HS-27A (cell line): Measurements from ENCODE around the gene GATA5.

ENCODE experiments used
- DNase-seq: peaks from one replicate; pipeline ENCODE4 v3.0.0-alpha.2; 2012; ENCODE audit warnings: low read depth, missing footprints

The GATA5 gene, protein sequence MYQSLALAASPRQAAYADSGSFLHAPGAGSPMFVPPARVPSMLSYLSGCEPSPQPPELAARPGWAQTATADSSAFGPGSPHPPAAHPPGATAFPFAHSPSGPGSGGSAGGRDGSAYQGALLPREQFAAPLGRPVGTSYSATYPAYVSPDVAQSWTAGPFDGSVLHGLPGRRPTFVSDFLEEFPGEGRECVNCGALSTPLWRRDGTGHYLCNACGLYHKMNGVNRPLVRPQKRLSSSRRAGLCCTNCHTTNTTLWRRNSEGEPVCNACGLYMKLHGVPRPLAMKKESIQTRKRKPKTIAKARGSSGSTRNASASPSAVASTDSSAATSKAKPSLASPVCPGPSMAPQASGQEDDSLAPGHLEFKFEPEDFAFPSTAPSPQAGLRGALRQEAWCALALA

DNA sequence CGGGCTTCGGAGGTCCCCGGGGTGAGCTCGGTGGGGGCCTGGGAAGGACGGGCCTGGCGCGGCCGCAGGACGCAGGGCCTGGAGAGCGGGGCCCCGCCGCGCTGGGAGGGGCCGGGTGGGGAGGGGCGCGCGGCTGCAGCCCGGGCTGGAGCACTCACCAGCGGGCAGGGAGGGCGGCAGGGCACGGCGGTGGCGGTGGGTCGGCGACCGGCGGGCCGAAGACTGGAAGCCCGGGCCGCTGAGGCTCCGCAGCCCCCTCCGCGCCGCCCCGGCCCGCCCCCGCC is at the start of gene GATA5:
TSS of gene GATA5 (minus strand) at position 224 of the 284 bp plus-strand sequence. CDS start 474 bp downstream, outside the sequence.
- no peak for DNase-seq

DNA sequence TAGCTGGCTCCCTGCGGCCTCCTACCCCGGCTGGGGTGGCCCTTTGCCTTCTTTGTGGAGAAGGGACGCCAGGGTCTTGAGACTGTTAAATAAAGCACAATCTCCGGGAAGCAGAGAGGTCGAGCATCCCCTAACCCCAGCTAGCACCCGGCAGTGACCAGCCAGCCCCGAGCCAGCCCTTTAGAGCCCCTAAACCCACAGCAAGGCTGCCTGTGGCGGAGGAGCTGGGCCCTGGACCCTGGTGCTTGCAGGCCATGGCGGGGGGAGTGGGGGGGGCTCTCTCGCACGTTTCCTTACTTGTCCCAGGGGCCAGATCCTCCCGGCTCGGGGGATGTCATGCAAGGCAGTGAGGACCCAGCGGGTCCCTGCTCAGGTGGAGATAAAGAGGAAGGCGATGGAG is 49.2 kb upstream of the GATA5 start:
- no peak for DNase-seq

DNA sequence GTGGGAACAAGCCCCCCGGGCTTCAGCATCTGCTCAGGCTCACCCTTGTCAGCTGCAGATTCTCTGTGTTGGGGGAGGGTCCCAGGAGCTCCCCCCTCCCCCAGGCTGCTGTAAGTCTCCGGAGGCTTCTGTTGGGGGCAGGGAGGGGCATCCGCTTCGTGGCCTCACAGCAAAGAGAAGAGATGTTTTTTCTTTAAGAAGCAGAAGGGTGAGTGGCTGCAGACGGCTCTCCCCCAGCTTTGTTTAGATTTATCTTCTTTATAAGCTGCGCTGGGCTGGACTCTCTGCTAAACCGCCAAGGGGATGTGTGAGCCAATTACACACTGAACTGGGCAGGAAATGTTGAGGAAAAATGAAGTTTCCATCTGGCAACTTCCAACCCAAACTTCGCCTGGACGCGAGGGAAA is 48.7 kb upstream of the GATA5 start:
- no peak for DNase-seq

DNA sequence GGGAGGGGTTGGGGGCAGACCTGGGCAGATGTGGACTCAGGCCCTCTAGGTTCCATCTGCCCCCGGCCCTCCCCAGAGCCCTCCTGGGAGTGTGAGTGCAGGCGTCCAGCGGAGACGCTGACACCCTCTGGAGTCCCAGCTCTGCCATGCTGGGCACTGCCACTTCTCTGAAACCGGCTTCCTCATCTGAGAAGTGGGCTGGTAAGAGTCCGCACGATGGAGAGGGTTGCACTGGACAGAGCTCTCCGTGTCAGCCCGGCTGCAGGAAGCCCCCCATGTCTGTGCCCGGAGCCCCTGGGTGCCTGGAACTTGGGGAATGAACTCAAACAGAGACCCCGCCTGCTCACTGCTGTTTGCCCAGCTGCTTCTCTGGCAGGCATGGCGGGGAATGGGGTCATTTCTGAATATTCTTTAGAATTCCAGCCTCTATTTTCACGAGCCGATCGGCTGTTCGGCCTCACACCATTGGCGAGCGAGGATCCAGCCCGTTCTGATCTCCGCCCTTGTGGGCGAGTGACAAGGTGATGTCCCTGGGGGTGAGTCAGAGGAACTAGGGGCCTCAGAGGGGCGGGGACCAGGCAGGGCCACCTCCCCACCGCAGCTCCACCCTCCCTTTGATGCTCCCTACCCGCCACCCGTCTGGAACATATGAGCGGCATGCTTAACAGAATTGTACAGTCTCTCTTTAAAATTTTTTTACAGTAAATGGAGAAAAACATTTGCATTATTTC is 47.8 kb upstream of the GATA5 start:
- no peak for DNase-seq

DNA sequence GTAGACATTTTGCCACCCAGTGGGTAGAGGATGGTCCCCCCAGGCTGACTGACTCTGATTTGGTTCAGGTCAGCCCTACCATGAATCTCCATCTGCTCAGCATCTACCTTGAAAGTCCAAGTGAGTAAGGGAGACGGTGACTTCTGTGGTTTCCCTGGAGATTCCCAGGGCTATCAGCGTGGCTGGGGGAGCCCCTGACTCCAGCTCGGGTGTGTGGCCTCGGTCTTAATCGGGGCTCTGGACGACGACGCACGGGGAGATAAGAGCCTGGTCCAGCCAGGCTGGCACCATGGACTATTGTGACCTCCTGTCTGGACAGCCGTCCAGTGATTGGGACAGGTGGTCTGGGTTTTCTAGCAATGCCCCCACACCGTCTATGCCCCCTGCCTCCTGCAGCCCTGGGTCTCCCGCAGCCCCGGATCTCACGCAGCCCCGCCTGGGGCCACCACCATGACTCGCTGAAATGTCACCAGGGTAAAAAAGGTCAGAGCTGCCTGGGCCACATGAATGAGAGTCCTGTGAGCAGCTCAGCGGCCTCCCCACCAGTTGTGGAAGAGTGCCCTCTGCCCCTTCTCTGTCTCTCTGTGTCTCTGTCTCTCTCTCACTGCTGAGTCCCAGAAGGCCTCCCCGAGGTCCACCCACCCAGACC is 47.1 kb upstream of the GATA5 start:
- no peak for DNase-seq

DNA sequence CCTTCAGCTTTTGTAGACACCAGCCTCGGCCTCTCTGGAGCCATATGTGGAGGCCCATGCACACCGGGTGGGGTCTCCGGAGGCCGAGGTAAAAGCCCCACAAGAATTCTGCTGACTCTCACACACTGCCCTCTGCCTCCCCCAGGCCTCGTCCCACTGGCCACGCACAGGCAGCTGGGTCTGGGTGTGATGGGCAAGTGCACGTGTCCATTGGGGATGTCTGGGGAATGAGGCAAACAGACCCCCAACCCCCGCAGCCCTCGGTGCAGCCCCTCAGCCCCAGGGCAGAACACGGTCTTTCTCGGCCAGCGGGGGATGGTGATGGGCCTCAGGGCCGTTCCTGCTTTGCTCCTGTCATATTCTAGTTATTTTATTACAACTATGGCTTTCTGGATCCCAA is 44.0 kb upstream of the GATA5 start:
- no peak for DNase-seq

DNA sequence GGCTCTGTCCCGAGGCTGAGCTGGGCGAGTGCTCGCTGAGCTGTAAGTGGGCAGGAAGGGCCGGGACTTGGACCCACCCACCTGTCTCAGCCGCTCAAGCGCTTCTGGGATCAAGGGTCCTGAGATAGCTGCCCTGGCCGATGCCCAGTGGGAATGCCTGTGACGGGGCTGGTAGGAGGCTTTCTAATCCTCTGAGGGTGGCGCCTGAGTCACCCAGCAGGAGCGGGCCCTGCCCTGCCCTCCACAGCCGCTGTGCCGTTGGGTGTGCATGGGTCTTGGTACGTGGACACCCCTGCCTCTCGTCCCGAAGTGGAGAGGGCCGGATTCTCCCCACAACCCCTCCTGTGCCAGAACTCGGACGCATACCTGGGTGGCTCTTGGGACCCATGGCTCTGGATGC is 43.1 kb upstream of the GATA5 start:
- DNase-seq = no peak

DNA sequence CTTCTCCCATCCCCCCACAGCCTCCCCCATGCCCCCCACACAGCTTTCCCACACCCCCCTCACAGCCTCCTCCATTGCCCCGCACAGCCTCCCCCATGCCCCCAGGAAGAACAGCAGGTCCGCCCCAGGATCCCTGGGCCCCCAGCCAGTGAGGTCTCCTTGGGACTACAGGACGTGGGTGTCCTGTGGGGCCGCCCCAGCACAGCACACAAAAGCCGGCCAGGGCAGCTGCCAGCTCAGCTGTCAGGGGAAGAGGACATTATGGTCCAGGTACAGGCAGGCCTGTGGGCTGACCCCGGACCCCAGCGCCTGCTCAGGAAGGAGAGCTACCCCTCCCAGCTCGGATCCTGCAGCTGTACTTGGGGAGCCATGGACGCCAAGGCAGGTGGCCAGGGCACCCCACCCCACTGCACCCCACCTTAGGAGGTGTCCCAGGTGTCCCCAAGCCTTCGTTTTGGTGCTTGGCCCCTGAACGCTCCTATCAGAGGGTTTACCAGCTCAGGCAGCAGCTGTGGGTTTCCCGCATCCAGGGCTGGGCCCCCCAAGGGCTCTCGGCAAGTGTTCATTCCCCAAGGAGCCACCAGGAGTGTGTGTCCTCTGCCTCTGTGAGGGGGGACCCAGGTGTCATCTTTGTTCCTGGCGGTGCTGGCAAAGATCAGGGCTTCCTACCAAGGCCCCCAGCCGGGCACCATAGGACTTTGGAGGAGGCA is 42.3 kb upstream of the GATA5 start:
- DNase-seq = no peak

DNA sequence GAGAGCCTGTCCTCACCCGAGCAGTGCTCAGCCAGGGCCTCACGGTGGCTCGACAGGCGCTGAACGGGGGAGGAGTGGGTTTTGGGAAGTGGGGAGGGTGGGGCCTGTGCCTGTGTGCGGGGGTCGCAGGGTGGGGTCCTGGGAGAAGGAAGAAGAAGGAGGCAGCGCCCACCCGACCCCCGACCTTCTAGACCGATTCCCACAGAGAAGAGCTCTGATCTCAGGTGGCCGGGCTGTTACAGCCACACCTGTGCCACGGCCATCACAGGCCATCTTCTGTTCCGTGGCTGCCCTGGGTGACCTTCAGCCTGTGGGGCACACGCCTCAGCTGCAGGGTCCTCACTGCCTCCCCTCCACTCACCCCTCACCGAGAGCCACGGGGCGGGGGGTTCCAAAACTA is 41.4 kb upstream of the GATA5 start:
- no peak for DNase-seq

DNA sequence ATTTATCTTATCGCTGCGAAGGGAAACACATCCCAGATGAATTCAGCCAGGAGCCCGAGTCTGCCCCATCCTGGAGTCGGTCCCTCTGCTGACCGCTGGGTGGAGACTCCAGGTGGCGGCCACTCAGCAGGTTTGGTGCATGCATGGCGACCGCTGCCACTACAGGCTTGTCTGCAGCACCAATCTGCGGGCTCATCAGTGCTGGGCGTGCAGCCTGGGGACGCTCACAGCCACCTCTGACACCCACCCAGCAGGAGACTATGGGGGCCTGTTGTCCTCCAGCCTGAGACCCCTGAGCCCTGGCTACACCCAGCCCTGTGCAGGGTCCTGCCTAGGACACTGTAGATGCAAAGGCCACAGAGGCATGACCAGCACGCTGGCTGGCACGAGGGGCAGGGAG is 40.5 kb upstream of the GATA5 start:
- no peak for DNase-seq

DNA sequence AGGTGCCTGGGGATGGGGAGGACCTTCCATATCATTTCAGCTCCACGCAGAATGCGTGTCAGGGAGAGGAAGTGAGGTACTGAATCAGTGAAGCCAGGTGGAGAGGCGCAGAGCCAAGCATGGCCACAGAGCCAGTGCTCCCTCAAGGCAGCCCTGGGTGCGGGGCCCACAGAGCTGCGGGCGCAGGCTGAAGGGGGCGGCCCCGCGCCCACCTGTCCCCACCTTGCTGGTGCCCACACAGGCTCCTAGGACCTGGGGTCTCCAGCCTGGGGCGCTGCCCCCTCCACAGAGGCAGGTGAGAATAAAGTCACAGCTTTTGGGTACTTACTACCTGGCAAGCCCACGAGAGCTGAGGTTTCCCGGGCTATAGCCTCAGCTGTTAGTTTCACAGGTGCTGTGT is 40.0 kb upstream of the GATA5 start:
- DNase-seq = no peak

DNA sequence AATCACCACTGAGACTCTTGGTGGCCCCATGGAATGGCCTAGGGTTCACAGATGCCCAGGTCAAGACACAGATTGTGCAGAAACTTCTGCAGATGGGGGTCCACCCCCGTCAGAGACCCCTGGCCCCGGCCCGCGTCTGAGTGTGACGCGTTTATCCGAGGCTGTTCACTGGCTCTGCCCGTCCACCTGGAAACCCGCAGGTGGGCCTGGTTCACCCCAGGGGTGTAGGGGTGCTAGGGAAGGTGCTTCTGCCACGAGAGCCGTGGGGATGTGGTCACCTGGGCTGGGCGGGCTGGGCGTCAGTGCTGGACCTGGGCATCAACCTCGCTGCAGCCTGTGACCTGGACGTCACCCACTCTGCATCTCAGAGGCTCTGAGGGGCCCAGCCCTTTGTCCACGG is 39.5 kb upstream of the GATA5 start:
- DNase-seq = no peak

DNA sequence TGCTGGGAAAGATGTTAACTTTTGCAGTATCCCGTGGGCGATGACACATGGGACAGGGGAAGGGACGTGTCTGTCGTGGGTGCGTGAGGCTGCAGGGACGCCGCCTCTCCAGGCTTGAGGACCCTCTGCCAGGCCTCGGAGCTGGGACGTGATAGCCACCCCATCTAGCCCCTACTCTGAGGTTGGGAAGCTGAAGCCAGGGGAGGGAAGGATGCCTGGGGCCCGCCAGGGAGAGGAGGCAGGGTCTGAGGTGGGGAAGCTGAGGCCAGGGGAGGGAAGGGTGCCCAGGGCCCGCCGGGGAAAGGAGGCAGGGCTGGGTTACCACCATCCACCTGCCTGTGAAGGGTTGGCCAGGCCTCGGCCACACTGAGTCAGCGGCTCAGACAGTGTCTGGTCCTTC is 38.2 kb upstream of the GATA5 start:
- no peak for DNase-seq

DNA sequence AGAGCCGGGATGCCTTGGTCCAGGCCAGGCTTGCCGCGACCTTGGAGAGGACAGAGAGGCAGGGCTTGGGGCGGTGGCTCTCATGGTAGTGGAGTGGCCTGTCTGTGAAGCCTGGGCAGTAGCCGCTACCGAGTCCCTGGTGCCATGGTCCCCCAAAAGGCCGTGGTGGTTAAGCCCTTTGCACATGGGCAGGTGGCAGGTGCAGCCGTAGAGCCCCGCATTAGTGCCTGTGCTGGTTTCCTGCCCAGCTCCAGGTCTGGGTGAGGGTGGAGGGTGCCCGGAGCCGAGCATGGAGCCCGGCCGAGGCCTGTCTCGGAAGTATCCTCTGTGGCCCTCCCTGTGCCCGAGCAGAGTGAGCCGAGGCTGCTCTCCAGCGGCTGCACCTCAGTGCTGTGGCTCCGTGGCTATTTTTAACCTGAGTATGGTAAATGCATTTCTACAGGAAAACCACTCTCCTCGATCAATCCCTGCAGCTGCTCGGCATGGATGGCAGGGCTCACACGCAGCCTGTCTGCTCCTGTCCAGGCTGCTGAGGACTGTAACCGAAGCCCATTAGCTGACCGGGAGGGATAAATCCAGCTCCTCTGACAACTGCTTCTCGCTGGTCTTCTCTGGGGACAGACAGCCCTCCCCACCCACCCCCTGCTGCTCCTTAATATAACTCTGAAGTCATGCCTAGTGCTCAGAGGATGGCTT is 36.3 kb upstream of the GATA5 start:
- DNase-seq = no peak

DNA sequence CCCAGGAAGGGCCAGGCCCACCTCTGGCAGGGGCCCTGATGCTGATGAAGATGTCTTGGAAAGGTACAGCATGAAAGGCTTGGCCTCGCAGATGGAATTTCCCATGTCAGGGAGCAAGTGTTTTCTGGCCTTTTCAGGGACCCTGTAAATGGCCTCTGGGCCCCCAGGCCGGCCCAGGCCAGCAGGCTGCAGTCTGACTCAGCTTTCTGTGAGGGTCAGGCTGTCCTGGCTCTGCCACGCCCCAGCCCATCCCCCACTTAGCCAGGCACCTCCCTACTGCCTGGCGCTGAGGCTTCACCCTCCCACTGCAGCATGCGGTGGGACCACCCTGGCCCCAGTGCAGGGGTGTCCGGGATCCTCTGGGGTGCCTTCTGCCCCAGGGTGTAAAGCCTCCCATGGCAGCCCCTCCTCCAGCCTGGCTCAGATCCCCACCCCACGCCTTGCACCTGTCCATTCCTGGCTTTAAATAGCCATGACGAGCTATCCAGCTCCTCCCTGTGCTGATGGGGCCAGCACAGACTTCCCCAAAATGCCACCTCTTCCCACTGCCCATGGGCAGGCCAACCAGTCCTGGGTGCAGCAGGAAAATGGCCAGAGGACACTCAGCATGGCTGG is 35.6 kb upstream of the GATA5 start:
- DNase-seq = no peak

DNA sequence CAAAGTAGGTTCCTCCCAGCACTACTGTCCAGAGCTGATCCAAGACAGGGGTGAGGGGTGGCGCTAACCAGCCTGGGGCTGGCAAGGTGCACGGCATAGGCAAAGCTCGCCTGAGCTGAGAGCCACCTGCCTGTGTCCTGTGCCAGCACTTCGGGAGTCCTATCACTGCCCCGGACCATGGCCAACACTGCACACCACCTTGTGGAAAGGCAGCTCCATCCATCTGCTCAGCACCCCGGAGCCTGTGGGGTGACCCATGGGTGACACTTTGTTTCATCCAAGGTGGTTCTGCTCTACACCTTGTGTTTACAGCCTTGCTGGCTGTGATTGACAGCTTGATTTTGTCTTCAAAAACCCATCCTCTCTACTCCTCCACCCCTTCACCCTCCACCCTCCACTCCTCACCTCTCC is 32.9 kb upstream of the GATA5 start:
- DNase-seq = no peak

DNA sequence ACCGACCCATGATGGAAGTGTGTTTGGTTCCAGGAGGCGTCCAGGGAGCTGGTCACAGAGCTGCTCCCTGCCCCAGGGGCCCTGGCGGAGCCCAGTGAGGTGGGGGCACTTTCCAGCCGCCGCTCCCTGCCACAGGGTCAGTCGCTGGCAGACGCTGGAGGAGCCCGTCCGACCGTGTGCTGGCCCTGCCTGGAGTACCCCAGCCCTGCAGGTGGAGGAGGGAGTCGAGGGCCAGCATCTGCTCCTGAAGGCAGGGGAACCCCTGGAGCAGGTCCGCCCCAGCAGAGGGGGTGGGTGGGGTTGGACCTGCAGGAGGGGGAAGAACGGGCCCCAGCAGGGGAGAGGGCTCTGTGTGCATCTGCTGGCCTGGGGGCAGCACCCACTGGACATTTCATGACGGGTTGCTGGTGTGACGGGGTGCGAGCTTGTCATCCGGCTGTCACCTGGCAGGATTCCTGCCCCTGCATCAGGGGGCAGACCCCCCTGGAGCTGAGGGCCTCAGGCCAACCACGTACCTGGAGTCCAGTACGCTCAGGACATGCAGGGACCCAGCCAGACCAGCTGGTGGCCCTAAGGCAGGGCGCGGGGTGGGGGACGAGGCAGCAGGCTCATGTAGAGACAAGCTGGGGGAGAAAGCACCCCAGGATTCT is 32.3 kb upstream of the GATA5 start:
- no peak for DNase-seq

DNA sequence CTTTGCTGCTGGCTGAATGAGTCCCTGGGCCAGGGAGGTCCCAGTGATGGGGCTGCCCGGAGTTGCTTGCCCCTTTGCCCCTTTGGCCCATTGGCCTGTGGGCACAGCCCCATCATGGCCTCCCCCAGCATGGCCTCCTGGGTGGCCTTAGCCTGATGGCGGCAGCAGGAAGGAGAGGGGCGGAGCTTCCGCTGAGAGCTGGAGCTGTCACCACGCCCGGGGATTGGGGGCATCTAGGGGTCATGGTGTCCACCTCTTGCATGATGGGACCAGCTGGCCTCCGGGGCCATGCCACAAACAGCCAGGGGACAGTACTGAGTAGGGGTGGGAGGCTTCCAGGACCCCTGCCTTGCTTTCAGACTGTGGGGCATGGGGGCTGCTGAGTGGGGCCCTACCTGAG is 31.5 kb upstream of the GATA5 start:
- DNase-seq = no peak

DNA sequence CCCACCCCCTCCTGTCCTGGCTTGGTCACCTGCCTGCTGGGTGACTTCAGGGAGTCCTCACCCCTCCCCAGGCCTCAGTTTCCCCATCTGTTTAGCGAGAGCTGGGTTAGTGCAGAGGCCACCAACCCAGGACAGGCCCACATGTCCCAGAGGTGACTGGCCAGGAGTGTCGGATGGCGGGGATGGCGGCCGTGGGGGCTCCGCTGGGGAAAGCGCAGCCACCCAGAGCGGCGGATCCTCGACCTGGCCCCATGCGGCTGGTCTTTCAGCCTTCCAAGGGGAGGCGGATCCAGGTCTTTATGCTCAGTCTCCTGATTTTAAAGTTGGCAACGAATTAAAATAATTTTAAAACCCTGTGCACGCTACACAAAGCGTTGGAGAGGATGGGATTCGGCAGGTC is 31.0 kb upstream of the GATA5 start:
- DNase-seq = no peak

DNA sequence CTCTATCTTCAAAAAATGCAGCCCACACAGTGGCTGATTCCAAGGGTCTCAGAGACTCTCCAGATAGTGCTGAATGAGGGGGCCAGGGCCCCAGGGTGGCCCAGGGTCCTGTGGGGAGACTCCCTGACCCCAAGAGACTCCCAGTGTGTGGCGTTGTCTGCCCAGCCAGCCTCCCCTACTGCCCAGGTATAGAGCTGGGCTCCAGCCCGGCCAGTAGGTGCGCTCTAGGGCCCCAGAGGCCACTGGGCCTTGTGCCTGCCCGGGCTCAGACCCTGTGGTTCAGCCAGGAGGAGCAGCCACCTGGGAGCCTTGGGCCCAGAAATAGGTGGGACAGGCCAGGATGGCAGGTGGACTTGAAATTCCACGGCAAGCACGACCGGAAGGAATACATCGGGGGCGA is 30.3 kb upstream of the GATA5 start:
- no peak for DNase-seq
